GM18870 (cell line): ENCODE results near the gene MYADM.
"Not testable (repeated sequence)": the region's sequence is repeated elsewhere in the genome, so short reads cannot be mapped to it uniquely, and the experiment has no call there.

Experiments used
- ATAC-seq: cut with Tn5 transposase; IDR thresholded peaks from one replicate; pipeline ENCODE4 v1.9.1; 2021; ENCODE audit warnings: moderate library complexity; ENCODE audit not compliant: unreplicated experiment

Gene MYADM

DNA sequence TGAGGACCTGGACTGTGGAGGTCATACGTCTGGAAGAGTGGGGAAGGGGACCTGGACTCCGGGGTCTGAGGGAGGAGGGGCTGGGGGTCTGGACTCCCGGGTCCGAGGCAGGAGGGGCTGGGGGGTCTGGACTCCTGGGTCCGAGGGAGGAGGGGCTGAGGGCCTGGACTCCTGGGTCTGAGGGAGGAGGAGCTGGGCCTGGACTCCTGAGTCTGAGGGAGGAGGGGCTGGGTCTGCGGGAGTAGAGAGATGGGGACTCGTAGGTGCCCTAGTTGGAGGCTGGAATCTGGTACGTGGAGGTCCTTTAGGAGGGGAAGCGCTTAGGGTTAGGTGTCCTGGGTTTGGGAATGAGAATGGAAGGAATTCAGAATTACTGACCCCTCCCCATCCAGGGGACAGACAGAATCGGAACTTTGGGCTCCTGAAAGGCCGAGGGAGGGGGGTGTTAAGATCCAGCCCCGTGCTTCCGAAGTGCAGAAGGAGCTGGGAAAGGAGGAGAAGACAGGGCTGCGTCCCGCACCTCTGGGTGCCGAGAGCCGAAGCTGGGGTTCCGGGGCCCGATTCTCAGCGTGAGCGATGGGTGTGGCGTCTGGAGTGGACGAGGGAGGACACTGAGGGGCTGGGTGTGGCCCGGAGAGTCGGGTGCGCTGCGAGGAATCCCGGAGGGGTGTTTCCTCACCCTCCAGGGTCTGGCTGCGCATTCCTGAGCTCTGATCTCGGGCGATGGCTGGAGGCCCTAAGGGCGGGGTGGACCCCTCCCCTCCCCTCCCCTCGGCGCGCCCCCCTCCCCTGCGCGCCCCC lies 608 bp downstream of the MYADM start:
- no peak for ATAC-seq

DNA sequence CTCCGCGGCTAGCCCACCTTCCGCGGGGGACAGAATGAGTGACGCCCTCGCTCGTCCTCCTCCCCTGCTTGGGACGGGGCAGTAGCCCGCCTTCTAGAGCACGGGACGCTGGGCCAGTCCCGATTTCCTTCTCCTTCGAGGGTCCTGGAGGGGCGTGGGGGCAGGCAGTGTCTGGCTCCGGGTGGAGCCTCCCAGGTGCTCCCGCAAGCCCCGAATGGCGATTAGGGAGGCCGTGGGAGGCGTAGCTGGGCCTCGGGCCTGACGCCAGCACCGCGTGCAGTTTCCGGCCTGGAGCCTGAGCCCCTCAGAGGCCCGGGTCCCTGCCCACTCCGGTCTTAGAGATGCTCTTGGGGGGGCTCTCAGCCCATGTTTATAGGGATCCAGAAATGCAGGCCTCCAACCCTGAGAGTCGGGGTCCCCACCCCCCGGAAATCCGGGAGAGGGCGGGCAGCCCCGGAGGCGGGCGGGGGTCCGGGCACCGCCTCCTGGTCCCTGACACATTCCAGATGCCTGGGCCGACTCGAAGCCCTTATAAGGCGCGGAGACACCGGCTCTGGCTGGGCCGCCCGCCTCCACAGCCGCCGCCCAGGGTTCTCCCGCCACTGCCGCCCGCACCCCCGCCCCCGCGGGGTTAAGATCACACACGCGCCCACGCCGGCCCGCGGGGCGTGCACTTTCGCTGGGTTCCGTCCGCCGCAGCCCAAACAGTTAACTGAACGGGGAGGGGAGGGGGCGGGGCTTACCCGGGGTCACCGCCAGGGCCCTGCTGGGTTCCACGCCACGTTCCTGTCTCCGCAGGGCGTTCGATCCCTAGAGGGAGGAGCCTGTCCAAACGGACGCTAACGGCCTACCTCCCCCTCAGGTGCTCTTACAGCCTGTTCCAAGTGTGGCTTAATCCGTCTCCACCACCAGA lies 1.5 kb downstream of the MYADM start:
- no peak for ATAC-seq

DNA sequence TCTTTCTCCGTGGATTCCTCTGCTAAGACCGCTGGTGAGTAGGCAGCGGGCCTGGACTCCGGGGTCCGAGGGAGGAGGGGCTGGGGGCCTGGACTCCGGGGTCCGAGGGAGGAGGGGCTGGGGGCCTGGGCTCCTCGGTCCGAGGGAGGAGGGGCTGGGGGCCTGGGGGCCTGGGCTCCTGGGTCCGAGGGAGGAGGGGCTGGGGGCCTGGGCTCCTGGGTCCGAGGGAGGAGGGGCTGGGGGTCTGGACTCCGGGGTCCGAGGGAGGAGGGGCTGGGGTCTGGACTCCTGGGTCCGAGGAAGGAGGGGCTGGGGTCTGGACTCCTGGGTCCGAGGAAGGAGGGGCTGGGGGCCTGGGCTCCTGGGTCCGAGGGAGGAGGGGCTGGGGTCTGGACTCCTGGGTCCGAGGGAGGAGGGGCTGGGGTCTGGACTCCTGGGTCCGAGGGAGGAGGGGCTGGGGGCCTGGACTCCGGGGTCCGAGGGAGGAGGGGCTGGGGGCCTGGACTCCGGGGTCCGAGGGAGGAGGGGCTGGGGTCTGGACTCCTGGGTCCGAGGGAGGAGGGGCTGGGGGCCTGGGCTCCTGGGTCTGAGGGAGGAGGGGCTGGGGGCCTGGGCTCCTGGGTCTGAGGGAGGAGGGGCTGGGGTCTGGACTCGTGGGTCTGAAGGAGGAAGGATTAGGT lies 2.3 kb downstream of the MYADM start:
- ATAC-seq, result not testable (repeated sequence)

DNA sequence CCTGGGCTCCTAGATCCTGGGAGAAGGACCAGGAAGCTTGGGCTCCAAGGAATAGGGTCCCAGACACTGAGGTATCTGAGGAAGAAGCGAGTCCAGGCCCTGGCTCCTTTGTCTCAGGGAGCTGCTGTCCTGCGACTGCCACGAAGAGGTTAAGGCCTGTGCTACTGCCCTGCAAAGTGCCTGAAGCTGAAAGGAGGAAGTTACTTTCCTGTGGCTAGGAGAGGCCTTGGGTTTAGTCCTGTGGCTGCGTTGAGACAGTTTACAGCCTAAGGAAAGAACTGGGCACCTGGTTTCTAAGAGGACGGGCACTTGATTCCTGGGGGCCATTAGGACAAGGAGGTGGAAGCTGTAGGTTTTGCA lies 2.8 kb downstream of the MYADM start:
- ATAC-seq, result no peak

DNA sequence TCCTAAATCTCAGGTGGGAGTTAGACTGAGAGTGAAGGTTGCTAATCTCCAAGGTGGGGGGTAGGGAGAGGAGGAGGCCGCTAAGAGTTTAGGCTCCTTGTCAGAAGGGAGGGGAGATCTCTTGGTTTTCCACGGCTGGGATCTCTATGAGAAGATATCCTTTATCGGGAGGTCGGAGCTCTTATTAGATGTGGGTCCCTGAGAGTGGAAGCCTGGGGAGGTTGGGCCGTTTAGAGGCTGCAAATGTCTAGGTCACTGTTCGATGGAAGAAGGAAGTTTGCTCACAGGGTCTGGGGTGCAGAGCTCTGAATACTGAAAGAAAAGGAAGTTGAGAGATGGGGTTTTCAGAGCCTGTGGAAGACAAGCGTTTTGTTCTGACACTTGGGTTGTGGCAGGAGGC lies 3.8 kb downstream of the MYADM start:
- no peak for ATAC-seq

DNA sequence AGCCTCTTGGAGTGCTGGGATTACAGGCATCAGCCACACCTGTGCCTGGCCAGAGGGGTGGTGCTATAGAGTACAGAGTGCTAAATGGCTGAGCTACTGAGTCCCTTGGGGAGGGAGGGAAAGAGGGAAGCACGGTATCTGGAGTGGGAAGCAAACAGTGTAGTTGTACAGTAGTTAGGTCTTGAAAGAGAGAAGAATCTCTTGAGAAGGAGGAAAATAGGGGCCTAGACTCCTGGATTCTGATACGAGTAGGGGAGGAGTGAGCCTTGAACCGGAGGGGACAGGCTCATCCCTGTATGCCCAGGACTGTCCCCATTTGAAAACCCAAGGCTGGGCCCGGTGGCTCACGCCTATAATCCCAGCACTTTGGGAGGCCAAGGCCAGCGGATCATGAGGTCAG lies 5.1 kb downstream of the MYADM start:
- ATAC-seq, result no peak

DNA sequence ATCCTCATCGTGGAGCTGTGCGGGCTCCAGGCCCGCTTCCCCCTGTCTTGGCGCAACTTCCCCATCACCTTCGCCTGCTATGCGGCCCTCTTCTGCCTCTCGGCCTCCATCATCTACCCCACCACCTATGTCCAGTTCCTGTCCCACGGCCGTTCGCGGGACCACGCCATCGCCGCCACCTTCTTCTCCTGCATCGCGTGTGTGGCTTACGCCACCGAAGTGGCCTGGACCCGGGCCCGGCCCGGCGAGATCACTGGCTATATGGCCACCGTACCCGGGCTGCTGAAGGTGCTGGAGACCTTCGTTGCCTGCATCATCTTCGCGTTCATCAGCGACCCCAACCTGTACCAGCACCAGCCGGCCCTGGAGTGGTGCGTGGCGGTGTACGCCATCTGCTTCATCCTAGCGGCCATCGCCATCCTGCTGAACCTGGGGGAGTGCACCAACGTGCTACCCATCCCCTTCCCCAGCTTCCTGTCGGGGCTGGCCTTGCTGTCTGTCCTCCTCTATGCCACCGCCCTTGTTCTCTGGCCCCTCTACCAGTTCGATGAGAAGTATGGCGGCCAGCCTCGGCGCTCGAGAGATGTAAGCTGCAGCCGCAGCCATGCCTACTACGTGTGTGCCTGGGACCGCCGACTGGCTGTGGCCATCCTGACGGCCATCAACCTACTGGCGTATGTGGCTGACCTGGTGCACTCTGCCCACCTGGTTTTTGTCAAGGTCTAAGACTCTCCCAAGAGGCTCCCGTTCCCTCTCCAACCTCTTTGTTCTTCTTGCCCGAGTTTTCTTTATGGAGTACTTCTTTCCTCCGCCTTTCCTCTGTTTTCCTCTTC lies 6.3 kb downstream of the MYADM start:
- ATAC-seq, result no peak

DNA sequence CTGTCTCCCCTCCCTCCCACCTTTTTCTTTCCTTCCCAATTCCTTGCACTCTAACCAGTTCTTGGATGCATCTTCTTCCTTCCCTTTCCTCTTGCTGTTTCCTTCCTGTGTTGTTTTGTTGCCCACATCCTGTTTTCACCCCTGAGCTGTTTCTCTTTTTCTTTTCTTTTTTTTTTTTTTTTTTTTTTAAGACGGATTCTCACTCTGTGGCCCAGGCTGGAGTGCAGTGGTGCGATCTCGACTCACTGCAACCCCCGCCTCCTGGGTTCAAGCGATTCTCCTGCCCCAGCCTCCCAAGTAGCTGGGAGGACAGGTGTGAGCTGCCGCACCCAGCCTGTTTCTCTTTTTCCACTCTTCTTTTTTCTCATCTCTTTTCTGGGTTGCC lies 6.9 kb downstream of the MYADM start:
- ATAC-seq, result no peak

DNA sequence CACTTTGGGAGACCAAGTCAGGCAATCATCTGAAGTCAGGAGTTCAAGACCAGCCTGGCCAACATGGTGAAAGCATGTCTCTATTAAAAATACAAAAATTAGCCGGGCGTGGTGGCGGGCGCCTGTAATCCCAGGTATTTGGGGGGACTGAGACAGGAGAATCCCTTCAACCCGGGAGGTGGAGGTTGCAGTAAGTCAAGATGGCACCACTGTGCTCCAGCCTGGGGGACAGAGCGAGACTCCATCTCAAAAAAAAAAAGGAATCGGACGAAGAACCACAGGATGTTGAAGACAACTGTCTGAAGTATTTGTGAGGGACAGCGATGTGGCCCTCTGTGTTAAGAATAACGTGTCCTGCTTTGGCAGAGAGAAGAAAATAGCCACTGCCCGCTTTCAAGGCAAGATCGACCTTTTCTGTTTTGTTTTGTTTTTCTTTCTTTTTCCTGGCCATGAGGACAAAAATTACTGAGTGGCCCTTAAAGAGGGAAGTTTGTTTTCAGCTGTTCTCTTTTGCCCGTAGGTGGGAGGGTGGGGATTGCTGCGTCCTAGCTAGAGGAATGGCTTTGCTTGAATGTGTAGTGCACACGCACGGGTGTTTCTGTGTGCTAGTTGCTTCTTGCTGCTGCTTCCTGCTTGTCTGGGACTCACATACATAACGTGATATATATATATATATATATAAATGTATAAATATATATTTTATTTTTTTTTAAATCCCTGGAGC lies 8.1 kb downstream of the MYADM start:
- no peak for ATAC-seq

DNA sequence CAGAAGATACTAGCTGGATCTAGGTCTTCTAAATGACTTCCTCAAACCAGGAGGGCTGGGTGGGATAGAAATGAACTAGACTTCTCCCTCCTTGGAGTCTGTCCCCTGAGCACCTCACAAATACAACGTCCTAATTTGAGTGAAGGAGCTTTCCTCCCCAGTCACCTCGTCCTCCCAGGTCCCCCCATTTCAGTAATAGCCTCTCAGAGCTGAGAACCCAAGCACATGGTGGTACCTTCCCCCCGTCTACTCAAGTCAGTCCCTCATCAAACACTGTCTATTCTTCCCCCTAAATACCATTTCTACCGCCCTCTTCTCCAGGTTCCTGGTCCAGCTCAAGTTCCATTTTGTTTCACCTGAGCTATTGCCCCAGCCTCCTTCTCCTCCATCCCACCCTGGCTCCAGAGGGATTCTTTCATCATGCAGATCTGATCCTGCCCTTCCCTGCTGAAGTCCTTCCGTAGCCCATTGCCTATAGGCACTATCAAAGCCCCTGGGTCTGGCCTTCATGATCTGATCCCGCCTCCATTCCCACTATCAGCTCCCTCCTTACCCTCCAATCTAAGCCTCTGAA lies 9.1 kb downstream of the MYADM start:
- ATAC-seq, result no peak

DNA sequence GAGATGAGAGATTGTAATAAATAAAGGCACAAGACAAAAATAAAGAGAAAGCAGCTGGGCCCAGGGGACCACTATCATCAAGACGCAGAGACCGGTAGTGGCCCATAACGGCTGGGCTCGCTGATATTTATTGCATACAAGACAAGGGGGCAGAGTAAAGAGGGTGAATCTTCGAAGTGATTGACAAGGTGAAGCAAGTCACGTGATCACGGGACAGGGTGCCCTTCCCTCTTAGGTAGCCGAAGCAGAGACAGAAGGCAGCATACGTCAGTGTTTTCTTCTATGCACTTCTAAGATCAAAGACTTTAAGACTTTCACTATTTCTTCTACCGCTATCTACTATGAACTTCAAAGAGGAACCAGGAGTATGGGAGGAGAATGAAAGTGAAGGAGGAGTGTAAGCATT lies 9.7 kb downstream of the MYADM start:
- ATAC-seq, result no peak

DNA sequence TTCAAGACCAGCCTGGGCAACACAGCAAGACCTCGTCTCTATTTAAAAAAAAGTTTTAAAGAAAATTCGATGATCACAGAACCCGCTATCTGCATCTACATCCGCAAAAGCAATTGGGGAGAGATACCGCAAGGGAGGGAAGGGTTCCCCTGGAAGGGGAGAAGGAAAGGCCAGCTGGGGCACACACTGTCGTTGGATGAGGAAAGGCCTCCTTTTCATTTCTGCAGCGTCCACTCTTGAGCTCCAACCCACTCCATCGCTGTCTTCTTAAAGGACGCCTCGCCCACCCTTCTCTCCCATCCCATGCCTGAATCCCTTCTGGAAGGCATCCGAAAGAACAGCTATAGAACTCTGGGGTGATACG lies 11.1 kb downstream of the MYADM start:
- no peak for ATAC-seq

DNA sequence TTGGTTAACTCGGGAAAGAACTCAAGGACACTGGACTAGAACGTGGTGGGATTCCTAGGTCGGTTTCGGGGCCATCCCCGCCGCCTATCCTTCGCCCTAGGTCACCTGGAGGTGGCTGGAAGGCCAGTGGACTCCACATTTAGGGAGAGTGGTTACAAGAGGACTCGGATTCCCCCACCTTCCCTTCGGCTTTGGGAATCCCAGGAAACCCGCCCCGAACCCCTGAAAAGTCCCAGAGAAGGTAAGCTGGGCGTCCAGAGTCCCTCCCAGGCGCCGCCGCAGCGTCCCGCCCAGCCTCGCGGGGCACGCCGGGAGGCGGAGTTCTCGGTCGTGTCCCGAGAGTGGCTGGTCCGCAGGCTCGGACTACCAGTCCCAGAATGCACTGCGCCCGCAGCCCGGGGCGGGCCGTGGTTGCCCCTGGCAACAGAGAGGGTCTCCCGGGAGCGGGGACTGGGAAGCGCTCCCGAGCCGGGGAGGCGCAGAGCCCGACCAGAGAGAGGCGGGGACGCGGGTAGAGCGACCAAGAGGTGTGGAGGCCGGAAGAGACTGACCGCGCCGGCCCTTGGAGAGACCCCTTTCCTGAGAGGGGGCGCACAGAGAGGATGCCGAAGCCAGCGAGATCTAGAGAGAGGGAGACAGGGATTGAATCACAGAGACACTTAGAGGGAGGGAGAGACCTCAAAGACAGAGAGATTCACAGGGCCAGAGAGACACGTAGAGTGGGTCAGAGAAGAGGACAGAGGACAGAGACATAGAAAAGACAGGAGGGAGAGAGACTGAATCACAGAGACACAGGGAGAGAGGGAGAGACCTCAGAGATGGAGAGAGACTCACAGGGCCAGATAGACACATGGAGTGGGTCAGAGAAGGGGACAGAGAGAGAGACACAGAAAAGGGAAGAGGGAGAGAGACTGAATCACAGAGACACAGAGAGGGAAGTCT lies 11.7 kb downstream of the MYADM start:
- peak; percentile 47 for ATAC-seq

DNA sequence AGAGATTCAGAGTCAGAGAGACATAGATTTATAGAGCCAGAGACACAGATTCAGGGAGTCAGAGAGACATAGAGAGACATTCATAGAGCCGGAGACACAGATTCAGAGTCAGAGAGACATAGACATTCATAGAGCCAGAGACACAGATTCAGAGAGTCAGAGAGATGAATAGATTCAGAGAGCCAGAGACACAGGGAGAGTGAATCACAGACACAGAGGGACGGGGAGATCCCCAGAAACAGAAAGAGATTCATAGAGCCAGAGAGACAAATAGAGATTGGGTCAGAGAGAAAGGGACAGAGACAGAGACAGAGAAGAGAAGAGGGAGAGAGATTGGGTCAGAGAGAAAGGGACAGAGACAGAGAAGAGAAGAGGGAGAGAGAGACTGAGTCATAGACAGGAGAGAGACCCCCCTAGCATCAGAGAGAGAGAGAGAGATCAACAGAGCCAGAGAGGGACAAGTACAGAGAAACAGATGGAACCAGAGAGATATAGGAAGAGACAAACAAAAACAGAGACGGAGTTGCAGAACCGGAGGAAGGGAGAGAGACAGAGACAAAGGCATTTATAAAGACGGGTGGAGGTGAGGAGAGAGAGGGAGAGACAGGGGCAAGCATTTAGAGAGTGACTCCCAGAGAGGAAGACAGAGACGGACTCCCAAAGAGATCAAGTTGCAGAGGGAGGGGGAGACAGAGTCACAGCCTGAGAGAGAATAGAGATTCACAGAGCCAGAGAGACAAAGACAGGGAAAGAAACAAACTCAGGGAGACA lies 13.2 kb downstream of the MYADM start:
- no peak for ATAC-seq

DNA sequence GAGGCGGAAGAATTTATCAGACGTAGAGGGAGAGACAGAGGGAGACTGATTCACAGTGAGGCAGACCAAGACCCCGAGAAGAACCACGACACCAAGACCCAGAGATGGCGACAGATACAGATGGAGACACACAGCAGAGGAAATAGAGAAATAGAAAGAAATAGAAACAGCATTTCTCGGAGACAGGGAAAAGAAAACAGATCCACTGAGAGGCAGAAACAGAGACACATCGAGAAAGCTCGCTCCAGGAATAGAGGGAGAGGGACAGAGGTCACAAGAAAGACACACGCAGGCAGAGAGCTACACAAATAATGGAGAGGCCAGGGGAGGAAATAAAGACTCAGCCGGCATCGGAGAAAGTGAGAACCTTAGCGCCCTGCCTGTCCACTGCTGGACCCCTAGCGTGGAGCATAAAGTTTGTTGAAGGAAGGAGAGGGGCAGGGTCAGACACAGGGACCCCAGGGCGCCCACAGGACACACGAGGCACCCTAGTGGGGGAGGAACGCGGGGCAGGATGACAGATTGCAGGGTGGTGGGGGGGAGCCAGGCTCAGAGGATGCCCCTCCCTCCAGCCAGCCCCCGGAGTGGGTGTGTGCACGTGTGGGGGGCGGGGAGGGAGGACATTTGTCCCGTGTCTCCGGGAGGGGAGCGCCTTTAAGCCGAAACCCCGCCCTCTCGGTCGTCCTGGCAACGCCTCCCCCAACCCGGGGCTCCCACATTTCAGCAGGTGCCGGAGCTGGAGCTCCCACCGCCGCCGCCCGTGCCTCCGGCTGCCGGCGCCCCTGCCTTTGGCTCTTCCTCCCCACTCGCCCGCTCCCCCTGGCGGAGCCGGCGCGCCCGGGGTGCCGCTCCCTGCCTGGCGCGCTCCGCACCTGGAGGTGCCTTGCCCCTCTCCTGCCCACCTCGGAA lies 14.1 kb downstream of the MYADM start, which contains the start of gene PRKCG:
Gene PRKCG, plus strand, starts transcription at position 716 of the 909 bp plus-strand sequence. CDS start 298 bp downstream, outside the sequence.
- no peak for ATAC-seq

DNA sequence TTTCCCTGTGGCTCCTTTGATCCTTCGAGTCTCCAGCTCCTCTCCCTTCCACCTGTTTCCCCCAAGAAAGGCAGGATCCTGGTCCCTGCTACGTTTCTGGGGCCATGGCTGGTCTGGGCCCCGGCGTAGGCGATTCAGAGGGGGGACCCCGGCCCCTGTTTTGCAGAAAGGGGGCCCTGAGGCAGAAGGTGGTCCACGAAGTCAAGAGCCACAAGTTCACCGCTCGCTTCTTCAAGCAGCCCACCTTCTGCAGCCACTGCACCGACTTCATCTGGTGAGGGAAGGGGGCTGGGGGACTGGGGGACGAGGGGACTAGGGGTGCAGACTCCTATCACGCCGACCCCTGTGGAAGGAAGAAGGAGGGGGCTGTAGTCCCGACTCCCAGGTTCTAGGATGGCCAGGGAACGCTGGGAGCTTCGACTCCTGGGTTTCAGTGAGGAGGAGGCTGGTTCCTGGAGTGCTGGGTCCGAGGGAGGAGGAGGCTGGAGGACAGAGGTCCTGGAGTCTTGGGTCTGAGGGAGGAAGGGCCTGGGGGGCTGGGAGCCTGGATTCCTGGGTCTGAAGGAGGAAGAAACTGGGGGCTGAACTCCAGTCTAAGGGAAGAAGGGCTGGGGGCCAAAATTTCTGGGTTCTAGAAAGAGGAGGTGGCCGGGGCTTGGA lies 14.8 kb downstream of the MYADM start:
- no peak for ATAC-seq
